HG03196 (cell line): ENCODE results near the gene LPCAT3.

Experiments
- ATAC-seq: cut with Tn5 transposase; IDR thresholded peaks from one replicate; pipeline ENCODE4 v1.9.1; 2021; ENCODE audit not compliant: unreplicated experiment

Gene LPCAT3

DNA sequence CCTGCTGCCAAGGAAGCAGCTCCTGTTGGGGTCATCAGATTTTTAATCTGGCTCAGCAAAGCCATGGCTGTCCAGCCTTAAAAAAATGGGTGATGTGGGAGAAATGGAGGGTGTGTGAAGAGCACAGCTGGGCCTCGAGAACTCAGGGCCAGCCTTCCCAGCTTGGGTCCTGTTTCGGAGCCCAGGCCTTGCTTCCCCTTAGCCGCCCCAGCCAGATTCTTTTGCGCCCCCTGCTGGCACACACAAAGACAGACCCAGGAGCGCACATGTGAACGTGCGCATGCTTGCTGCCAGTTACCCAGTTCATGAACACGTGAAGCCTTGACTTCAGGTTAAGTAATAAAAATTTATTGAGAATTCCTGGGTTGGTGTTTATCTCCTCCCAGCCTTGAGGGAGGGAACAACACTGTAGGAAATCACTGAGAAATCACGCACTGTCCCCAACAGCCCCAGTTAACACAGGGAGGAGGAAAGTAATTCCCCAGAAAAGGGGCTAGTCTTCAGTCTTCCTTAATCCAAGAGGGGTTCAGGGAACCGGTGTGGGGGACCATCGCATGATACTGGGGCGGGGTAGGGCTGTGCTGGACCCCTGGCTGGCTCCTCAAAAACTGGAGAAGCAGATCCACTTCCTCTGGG, 53.1 kb downstream of the LPCAT3 start:
- ATAC-seq = no peak

DNA sequence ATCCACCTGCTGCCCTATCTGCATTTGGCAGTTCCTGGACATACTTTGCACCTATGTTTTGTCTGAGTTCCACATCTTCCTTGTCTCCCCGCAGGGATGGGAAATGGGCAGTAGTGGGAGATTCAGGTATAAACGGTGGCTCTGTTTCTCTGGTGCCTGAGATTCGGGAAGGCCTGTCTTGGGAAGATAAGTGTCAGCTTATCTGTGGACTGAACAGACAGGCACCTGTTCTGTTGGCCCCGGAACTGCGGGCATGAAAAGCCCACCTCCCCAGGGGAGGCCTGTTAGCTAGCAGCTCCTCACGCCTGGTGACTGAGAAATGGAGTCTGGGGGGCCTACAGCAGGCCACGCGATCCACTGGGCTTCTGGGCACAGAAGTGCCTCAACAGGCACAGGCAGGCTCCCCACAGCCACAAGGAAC, 53.7 kb downstream of the LPCAT3 start:
- ATAC-seq = no peak

DNA sequence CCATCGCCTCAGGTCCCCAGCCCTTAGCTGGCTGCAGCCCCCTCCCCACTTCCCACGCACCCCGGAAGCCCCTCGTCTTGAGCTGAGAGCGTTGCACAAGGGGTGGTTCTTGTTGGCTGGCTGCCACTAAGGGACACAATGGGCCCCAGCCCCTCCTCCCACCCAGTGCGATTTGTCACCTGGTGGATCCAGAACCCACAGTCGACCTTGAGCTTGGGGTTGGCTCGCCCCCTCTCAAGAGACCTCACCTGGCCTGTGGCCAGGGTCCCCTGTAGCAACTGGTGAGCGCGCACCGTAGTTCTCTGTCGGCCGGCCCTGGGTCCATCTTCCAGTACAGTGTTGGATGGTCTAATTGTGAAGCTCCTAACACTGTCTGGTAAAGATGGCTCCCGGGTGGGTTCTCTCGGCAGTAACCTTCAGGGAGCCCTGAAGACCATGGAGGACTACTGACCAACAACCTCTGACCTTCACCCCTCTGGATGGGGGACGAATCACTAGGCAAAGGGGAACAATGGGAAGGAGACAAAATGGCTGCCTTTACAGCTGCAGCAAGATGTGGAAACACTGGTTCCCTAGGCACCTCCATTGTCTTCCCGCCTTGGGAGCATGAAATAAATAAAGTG, 54.4 kb downstream of the LPCAT3 start:
- no peak for ATAC-seq

DNA sequence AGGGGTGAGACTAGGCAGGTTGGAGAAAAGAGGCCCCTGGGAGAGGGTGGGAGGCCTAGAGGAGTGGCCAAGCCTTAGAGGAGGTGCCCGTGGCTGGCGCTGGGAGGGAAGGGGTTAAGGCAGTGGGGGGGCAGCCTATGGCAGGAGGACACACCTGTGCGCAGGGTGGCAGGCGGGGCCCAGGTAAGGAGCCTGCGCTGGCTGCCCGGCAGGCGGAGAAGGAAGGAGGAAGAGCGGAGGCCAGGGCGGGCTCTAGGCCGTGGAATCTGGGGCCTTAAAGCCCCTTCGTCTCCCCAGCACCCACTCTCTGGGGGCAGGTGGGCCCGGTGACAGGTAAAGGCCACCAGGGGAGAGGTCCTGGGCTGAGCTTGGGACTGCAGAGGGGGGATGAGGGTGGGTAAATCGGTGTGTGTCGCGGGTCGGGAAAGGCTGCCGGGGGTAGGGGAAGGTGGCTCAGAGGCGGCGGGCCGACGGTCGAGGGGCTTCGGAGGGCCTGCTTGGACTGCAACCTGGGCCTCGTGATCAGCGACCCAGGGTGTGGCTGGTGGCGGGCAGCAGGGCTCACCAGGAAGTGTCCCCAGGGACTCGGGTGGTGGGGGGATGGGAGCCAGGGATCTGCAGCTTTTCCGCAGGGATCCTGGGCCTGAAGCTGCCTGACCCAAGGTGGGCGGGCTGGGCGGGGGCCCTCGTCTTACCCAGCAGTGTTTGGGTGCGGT, 55.1 kb downstream of the LPCAT3 start:
- no peak for ATAC-seq

DNA sequence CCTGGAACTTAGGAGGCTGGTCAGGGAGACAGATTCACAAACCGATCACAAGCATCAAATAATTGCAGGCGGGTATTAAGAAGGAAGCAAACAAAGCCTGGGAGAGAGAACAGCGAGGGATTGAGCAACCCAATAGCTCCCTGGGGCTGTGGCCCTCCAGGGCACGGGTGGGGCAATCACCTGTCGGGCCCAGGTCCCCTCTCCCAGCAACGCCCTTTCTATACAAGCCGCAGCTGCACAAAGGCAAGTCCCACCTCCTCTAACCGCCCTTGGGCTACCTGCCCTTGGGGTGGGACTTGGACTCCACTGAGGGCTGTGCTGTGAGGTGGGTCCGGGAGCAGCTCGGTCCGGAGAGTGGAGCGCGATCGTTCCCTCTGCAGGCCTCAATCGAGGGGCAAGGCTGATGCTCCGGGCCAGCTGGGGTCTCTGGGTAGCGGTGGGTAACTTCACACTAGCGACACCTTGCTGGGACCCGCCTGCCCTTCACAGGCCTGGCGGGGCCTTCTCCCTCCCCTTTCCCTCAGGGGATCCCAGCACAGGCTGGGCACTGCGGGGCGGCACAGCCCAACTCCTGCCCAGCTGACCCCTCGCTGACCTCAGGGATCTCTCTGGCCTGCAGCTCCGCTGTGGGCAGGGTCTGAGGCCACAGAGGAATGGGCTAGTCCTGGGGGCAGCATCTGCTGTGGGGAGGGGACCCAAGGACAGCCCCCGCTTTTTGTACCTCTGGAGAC, 55.8 kb downstream of the LPCAT3 start:
- no peak for ATAC-seq

DNA sequence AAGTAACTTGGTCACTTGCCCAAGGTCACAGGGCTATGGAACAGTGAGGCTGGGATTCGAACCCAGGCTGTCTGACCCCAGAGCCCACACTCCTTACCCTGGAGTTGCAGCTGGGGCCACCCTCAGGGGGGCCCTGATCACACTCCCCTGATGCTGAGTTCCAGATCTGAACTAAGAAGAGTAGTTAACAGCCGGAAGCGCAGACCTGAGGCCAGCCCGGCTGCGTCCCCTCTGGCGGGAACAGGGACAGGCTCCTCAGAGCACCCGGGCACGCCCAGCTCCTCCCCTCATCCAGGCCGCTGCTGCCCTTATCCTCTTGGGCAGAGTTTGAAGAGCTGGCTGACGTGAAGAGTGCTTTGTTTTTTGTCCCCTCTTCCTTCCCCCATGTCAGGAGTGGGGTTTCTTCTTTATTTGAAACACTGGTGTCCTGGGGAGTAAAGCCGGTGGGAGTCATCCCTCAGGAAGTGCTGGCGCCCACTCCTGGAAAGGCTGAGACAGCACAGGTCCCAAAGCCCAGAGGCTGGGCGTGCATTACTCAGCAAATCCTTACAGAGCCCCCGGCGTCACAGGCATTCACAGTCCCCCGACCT, 56.5 kb downstream of the LPCAT3 start:
- peak; percentile 14 for ATAC-seq

DNA sequence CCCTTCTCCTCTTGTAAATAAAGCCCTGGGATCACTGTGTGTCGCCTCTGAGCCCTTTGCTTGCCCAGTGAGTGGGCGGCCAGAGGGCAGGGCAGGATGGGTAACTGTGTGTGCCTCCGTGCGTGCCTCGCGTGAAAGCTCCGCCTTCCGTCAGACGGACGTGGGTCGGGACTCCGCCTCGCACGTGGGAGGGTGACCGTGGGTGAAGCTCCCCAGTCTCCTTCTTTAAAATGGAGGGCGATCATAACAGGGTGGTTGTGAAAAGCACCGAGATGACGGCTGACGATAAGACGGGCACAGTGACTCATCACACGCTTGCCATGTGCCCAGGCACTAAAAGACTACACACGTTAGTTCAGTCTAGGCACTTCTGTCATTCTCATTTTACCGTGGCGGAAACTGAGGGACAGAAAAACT, 57.0 kb downstream of the LPCAT3 start:
- ATAC-seq = peak; percentile 8

DNA sequence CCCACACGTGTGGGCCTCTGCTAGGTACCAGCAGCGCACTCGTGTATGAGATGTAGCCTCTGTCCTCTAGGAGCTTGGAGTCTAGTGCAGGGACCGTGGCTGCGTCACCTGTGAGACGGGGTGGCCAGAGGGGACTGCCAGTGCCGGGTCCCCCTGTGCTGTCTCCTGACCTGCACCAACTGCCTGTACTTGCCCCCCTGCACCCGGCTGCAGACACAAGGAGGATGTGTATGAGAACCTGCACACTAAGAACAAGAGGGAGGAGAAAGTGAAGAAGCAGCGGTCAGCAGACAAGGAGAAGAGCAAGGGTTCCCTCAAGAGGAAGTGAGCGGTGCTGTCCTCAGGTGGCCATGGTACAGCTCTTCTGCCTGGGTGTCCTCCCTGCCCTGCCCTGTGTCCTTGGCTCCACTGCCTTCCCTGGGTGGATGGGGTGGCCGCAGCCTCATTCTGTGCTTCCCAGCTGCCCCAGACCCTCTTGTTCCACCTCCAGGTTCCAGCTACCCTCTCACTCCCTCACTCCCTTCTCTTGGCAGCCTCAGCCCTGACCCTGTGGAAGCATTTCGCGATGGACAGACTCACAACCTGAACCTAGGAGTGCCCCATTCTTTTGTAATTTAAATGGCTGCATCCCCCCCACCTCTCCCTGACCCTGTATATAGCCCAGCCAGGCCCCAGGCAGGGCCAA, 57.5 kb downstream of the LPCAT3 start:
- ATAC-seq = no peak

DNA sequence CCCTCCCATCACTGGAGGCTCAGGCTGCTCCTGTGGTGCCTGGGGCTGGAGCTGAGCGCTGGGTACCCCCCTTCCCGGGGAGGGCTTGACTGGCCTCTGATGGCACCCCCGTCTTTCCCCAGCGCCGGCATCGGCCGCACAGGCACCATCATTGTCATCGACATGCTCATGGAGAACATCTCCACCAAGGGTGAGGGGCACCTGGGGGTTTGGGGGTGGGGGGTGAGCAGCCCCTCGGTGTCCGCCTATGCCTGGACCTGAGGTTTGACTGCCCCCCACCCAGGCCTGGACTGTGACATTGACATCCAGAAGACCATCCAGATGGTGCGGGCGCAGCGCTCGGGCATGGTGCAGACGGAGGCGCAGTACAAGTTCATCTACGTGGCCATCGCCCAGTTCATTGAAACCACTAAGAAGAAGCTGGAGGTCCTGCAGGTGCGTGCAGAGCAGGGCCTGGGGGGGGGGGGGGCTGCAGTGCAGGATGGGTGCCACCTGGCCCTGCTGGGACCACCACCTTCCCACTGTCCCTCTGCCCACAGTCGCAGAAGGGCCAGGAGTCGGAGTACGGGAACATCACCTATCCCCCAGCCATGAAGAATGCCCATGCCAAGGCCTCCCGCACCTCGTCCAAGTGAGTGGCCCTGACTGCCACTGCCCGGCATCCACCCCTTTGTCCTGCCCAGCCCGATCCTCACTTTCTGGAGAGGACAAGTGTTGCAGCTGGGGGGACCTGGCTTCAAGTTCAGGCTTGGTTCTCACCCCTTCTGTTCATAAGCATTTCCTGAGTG, 58.3 kb downstream of the LPCAT3 start:
- no peak for ATAC-seq

DNA sequence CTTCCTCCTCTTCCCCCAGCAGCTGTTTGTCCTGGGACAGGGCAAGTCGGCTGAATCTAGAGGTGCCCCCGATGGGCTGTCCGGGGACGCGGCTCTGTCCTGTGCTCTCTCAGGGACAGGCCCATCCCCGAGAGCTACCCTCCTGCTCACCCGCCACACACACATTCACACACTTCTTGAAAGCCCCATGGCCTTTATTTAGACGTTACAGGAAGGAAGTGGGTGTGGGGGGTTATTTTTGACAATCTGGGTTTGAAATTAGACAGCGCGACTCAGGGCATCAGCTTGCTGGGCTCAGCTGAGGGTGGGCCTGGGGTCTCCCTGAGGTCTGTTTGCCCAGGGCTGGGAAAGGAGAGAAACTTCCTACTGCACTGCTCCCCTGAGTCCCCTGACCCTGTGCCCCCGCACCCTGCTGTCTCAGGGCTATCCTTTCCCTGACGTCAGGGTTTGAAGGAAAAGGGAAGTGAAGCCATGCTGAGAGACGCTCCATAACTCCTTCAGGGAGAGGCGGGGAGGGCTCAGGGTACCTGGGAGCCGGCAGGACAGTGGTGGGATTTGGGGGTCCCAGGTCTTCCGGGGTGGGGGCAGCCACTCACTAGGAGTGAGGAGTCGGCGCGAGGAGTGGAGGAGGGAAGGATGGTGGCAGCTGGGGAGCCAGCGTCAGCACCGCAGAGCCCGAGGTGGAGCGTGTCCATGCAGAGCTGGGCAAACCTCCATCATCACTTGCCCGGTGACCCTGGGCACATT, 59.0 kb downstream of the LPCAT3 start:
- ATAC-seq = peak; percentile 46

DNA sequence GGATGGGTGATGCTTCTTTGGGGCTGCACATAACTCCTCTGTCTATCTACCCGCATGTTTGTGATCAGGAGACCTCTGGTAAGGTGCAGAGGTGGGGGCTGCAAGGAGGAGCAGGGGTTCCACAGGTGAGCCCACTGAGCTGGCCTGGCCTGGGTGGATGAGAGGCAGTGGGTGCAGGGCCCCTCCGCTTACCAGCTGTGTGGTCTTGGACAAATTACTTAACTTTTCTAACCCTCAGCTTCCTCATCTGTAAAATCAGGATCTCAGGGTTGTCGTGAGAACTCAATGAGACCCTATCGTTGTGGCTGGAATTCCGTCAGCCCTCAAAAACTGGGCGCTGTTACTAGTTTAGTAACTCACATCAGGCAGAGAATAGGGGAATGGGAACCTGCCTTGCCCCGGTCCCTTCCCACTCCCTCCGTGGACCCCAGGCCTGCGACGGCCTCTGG, 59.6 kb downstream of the LPCAT3 start:
- ATAC-seq = no peak

DNA sequence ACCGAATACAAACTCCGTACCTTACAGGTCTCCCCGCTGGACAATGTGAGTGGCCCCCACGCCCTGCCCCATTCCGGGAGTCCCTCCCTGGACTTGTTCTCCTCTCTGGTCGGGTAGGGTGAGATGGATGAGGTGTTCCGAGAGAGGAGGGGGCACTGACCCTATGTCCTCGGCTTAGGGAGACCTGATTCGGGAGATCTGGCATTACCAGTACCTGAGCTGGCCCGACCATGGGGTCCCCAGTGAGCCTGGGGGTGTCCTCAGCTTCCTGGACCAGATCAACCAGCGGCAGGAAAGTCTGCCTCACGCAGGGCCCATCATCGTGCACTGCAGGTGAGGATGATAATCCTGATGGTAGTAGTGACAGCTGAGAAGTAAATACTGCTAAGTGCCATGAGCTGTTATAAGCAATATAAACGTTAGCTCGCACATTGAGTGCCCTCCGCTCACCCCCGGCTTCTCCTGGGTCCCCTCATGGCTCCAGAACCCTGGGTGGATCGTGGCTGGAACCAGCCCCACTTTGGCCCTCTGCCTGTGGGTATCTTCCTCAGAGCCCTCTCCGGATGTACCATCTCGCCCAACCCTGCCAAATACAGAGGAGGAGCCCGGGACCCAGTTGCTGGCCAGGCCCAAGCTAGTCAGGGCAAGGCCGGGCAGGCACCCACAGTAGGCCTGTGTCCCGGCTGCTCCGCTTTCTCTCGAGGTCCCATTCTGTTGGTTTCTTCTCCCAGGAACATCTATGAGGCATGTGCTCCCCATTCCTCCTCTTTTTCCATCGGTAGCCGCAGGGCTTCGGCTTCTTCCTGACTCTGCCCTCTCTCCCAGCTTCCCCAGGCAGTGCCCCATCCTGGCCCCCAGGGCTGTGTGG, 60.3 kb downstream of the LPCAT3 start:
- ATAC-seq = no peak

DNA sequence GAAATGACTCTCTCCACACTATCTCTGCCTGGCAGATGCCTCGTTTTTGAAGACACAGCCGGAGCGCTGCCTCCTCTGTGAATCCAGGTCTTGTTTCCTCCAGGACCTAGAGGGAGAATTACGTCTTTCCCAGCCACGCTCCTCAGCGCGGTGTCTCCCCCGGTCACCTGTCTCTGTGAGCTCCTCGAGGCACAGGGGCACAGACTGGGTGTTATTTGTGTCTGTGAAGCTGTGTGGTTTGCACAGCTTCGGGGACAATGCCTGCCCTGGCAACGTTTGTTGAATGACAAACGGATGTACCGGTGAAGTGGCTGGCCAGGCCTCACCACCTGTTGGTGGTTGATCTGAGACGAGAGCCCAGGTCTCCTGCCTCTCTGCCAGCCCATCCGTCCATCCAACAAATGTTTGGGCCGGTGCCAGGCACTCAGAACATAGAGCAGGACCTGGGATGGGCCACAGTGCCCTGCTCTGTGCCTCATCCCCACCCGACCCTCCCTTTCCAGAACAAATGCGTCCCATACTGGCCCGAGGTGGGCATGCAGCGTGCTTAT, 61.0 kb downstream of the LPCAT3 start:
- ATAC-seq = no peak

DNA sequence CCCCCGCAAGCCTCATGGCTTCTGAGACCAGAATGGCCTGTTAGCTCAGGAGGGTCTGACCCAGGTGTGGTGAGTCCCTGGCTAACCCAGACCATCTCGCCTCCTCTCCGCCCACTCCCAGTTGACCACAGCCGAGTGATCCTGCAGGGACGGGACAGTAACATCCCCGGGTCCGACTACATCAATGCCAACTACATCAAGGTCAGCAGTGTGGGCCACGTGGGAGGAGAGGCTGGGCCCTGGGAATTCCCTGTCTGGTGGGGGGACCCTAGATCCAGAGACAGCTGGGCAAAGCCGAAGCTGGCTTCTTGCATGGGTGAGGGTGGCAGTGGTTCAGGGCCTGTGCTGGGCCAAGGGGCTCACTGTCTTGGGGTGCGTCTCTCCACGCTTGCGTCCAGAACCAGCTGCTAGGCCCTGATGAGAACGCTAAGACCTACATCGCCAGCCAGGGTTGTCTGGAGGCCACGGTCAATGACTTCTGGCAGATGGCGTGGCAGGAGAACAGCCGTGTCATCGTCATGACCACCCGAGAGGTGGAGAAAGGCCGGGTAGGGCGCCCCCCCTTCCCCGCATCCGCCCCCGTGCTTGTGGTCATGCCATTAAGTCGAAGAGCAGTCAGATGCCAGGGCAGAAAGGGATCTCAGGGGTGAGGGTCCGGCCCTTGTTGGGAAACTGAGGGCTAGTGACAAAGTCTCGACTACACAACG, 62.1 kb downstream of the LPCAT3 start:
- no peak for ATAC-seq

DNA sequence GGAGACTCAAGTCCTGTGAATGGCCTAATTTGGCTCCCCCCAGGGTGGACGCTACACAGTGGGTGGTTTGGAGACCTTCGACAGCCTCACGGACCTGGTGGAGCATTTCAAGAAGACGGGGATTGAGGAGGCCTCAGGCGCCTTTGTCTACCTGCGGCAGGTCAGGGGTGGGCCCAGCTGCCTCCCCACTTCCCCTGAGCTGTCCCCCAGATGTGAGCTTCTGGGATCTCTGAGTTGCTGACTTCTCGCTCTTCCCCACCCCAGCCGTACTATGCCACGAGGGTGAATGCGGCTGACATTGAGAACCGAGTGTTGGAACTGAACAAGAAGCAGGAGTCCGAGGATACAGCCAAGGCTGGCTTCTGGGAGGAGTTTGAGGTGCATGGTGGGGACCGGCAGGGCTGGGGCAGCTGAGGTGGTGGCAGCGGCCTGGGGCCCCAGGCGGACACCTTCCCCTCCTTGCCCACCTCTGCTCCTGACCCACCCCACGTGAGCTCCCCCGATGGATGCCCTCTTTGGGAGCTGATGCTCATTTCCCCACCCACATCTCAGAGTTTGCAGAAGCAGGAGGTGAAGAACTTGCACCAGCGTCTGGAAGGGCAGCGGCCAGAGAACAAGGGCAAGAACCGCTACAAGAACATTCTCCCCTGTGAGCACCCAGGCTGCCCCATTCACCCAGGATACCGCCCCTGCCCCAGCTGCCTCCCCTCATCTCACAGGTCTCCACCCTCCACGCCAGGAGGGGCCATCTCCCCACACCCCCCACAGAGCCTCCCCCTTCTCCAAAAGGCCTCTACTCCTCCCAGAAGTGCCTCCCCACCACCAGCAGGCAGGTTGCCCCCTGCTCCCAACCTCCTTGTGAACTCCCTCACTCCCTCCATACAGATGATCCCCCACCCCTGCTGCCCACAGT, 62.9 kb downstream of the LPCAT3 start:
- ATAC-seq = no peak
